GM12865 (cell line): ENCODE results near the gene CTRB2.
"Not testable (repeated sequence)": the region's sequence is repeated elsewhere in the genome, so short reads cannot be mapped to it uniquely, and the experiment has no call there.

Source experiments
- DNase-seq: peaks from one replicate; pipeline ENCODE4 v3.0.0; 2010; ENCODE audit warnings: low read depth
- H3K4me3 ChIP-seq: 2 replicates; pipeline ENCODE4 v1.5.1; 2011; ENCODE audit warnings: mild to moderate bottlenecking, low read depth, low read length, control low read depth
- CTCF ChIP-seq: IDR thresholded peaks from 2 replicates; pipeline ENCODE4 v1.5.1; 2011; ENCODE audit warnings: low read length, control low read depth, low read depth, inconsistent platforms; ENCODE audit not compliant: insufficient read depth; ENCODE audit errors: missing control alignments

CTRB2 gene

GRCh38 chr16:75241412-75241811 is 34.5 kb upstream of the CTRB2 start:
- TF ChIP-seq CTCF: no peak
- H3K4me3 ChIP-seq: no peak overlapping the region
- DNase-seq: no peak

- not testable (repeated sequence) for DNase-seq, H3K4me3 ChIP-seq
Observed at GRCh38 chr16:75240633-75241032, 33.7 kb upstream of the CTRB2 start.

GRCh38 chr16:75239542-75240122 is 32.7 kb upstream of the CTRB2 start:
- H3K4me3 ChIP-seq: no peak overlapping the region
- no peak for TF ChIP-seq CTCF
- DNase-seq: no peak

GRCh38 chr16:75238853-75239541 is 32.0 kb upstream of the CTRB2 start:
- no peak for DNase-seq
- no peak for TF ChIP-seq CTCF
- H3K4me3 ChIP-seq: no peak overlapping the region

GRCh38 chr16:75238132-75238852 is 31.3 kb upstream of the CTRB2 start:
- no peak for TF ChIP-seq CTCF
- no peak for DNase-seq
- no peak overlapping the region for H3K4me3 ChIP-seq

GRCh38 chr16:75237398-75238131 is 30.6 kb upstream of the CTRB2 start:
- TF ChIP-seq CTCF: no peak
- H3K4me3 ChIP-seq: no peak overlapping the region
- DNase-seq: no peak
